HG02642 (cell line): Measurements from ENCODE around the gene ITGA7.

Experiments used
- ATAC-seq: cut with Tn5 transposase; IDR thresholded peaks from one replicate; pipeline ENCODE4 v1.9.1; 2021; ENCODE audit warnings: mild to moderate bottlenecking; ENCODE audit not compliant: unreplicated experiment, poor library complexity

Gene ITGA7

DNA sequence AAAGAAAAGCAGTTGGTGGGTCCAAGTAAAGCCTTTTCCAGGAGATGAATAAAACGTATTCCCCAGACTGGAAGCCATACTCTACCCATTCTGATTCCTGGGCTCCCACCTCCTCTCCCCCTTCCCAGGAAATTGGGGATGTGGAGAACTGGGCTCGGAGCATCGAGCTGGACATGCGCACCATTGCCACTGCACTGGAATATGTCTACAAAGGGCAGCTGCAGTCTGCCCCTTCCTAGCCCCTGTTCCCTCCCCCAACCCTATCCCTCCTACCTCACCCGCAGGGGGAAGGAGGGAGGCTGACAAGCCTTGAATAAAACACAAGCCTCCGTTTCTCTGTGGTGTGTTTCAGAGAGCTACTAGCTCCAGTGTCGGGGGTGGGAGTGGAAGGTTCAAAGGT, 11.7 kb upstream of the ITGA7 start:
- ATAC-seq = no peak

DNA sequence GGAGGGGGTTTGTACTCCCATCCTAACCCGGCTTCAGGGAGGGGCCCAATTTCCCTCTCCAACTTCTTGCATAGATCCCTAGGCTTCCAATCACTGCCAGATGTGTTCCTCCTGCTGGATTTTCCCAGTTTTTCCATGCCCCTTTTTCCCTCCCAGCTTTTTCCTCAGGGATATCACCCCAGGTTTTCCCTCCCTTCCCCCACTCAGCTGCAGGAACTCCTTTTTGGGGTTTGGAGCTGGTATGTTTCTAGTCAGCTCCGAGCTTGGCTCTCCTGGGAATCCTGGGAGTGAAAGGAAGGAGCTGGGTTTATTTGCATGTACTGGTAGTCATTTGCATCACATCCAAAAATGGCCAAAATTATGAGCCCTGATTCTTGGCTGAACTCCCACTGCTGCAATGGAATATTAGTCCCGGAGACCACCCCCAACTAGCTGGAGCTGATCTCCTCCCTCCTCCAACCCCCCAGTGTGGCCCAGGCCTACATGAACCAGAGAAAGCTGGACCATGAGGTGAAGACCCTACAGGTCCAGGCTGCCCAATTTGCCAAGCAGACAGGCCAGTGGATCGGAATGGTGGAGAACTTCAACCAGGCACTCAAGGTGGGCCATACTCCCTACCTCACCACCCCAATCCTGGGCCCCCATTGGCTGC, 11.0 kb upstream of the ITGA7 start:
- no peak for ATAC-seq

DNA sequence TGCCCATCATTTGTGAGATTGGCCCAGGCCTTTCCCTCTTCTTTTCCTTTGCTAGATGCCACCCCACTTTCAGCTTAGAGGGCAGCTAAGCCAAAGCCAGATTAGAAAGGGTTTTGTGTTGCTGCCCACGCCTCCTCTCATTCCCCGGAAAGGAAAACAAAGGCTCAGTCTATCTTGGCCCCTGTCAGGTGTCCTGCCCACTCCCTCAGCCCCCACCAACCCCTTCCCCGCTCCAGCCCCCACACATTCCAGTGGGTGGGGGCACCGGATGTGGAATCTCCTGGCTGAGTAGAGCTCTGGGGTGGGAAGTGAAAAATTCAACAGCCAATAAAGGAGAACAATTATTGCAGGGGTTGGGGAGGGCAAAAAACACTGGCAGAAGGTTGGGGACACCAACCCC, 10.3 kb upstream of the ITGA7 start:
- ATAC-seq = no peak

DNA sequence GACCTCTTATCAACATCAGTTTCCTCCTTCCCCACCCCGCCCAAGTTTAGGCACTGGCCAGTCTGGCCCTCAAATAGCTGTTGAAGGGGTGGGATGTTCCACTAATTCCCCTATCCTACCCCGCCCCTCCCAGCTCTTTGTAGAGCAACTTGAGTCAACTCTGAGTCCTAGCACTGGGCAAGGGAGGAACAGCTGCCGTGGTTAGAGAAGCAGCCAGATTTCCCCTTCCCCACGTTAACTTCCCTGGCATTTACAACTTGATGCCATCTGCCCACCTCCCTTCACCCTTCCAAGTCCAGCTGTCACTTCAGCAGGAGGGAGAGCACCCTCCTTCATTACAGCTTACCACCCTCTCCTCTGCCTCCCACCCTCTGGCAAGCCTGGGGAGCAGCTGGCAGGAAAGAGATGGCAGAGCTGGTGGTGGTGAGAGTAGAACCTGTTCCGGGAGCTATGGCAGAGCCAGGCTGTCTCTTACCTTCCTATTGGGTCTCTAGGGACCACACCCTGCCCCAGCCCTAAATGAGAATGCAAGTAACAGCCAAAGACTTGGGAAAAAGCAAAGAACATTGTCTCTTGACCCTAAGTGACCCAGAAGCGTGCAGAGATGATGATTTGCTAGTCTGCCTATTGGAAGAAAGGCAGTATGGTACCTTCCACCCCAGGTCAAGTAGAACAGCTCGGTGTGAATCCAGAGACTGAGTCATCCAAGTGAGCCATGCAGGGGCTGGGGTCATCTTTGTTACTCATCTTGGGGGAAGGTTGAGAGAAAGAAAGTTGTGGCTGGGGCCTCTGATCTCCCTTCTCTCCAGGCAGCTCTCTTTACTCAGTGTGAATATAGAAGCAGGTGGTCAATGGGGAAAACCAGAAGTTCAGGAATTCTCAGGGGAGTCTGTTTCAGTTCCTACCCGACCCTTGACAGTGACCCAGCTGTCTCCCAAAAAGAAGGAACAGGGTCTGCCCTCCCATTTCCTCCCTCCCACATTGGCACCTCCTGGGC, 9.6 kb upstream of the ITGA7 start:
- ATAC-seq = no peak

DNA sequence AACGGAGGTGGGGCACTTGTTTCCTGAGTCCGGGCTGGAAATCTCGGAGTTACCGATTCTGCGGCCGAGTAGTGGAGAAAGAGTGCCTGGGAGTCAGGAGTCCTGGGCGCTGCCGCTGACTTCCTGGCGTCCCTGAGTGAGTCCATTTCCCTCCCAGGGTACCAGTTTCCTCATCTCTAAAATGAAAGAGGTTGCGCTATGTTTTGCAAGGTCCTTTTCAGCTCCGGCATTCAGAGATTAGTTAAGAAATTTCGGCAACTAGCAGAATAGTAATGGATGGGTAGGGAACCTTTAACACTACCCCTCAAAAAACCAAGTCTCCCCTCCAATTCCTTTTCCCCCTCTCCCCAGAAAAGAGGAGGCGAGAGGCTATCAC, 8.9 kb upstream of the ITGA7 start:
- ATAC-seq = no peak

DNA sequence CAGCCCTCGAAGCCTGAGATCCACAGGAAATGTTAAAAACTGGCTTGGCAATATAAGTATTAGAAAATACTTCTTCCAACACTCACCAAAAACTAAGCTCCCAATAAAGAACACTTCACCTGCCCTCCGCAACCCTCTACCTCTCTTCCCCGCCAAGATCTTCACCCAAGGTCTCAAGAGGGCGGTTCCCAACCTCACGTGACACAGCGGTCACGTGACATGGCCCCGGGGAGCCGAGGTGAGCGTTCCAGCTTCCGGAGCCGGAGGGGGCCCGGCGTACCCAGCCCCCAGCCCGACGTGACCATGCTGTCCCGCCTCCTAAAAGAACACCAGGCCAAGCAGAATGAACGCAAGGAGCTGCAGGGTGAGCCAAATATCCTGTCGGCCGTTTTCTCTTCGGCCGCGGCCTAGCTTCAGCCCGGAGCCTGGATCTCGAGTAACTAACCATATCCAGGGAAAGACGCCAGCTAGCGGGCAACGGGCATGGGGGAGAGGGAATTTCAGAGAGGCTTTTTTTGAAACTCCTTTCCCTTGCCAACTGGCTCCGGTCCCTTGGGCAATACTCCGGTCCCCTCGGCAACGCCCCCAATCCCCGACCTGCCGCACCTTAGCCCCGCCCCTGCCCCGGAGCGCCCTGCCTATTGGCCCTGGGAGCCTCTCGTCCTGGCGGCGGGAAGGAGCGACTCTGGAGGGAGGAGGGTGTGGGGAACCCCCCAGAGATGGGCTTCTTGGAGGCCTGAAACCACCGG, 8.3 kb upstream of the ITGA7 start, which contains the start of gene BLOC1S1:
TSS of gene BLOC1S1 (plus strand) at position 214 of the 749 bp plus-strand sequence. CDS start at position 220, 6 bp downstream.
- peak; percentile 95 for ATAC-seq

DNA sequence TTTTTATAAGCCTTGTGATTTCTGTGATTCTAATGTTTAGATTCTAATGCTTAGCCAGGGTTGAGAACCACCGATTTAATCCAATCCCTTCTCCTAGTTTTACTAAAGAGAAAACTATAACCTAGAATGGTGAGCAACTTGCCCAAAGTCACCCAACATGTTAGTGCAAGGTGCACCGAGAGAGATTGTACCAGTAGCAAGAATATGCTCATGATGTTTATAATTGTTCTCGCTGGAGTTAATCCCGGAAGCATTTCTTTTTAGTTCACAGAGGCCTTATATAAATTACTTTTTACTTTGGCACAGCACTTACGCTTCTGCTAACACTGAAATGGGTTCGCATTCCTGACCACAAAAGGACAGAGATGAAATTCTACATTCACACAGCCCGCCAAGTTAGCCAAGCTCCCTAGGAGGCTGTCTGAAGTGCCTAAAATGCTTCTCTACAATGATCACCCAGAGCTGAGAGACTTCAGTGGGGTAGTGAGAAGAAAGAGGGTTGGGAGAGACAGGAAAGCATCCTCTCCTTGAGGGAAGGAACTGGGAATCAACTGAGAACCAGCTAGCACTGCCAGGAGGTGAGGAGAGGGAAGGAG, 7.6 kb upstream of the ITGA7 start:
- no peak for ATAC-seq

DNA sequence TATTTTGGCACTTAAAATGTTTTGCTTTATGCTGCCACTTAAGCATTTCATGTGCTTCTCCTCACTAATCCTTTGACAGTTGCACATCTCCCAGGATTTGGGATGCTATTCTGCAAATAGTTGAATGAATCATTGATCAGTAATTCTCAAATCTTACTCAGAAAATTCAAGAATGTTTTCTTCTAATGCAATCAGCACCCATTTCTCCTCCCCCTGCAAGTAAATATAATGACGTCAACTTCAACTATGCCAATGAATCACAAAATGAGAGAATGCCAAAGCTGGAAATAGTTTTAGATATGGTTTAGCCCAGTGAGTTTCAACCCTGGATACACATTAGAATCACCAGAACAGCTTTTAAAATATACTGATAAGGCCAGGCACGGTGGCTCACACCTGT, 6.0 kb upstream of the ITGA7 start:
- ATAC-seq = no peak

DNA sequence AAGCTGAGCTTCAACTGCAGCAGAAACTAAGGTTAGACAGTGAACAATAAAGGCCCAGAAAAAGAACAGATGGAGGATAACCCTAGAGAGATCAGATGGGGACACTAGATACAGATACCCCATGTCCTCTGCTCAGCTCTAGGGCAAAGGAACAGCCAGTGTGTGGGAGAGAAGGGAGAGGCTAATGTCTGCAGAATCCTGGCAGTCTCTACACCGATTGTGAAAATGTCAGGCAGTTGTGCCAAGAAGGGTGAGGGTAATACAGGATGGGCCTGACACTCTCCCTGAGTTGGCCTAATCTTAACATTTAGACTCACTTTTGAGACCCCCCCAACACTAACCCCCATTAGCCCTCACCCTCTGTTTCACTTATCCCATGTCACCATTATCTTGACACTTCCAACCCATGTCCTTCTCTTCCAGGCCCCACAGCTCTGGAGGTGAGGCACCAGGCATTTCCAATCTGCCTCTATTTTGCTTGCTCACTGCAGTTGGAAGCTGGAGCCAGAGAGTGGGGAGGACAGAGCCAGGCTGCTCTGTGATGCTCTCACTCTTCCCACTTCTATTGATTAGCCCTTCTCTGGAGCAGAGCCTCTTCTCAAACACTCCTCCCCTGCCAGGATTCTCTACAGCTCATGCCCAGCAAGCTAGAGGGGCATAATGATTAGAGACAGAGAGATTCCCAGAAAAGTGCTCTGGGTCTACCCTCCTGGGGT, 5.2 kb upstream of the ITGA7 start:
- ATAC-seq = no peak

DNA sequence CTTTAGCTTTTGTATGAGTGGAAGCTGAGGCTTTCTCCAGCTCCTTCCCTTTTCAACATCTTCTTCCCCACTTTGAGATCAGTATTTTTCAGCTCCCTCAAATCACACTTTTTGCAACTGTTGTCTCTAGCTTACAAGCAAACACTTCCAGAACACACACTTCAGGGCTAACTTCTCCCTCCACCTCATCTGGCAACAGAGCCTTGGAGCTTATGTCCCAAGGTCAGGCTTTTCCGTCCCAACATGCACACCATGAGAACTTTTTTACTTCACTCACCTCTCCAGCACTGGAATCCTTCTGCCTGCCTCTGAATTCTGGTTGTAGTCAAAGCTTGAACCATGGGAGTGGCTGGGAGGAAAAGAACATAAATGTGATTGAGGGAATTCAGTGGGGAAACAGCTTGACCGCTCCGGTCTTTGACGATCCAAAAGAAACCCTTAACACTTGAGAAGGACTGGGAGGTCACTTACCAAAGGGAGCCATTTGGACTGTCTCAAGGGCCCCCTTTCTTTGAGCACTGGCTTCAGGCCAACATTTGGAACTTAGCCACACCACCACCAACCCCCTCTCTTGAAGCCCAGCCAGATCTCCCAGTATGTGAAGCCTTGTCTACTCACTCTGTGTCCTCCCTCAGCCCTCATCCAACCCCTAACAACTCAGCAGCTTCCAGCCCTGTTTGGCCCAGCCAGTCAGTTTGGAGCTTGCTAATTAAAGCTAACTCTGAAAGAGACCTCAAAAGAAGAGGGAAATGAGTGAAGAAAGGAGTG, 4.3 kb upstream of the ITGA7 start:
- ATAC-seq = no peak

DNA sequence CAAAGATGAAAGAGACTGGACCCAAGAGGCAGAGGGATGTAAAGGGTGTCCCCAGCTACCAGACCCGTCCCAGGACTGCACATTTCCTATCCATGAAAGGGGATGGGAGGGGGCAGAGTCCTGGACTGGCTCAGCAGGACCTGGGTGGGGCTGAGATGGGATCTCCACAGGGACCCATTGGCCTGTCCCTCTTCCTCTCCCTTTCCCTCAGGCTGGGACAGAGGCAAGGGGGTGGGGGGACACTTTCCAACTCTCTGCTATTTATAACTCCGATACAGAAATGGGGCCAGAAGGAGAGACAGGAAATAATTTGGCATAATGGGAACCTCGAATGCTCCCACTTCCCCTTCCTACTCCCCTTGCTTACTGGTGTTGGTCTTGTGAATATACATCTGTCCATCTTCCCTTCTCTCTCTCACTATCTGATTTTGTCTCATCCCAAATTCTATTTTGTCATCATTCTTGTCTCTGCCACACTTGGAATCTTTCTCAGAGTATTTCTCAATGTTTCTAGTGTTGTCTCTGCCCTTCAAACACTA, 1.1 kb upstream of the ITGA7 start:
- no peak for ATAC-seq

DNA sequence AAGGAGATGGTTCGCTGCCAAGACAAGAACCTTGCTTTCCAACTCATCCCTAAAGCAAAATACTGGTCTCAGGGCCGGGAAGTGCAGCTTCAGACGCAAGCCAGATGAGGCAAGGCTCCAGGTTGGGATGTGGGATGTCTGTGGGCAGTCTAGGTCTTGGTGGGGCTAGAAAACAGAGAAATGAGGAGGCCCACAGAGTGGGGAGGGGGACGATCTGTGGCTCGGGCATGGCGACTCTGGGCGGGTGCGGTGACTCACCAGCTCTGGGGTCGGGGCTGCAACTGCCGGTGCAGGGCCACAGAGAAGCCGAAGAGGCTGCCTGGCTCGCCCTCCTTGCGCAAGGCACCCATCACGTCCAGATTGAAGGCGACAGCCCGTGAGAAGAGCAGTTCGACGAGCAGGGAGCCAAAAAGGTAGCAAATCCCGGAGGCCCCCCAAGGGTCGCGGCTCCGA, 459 bp downstream of the ITGA7 start:
- ATAC-seq = no peak

DNA sequence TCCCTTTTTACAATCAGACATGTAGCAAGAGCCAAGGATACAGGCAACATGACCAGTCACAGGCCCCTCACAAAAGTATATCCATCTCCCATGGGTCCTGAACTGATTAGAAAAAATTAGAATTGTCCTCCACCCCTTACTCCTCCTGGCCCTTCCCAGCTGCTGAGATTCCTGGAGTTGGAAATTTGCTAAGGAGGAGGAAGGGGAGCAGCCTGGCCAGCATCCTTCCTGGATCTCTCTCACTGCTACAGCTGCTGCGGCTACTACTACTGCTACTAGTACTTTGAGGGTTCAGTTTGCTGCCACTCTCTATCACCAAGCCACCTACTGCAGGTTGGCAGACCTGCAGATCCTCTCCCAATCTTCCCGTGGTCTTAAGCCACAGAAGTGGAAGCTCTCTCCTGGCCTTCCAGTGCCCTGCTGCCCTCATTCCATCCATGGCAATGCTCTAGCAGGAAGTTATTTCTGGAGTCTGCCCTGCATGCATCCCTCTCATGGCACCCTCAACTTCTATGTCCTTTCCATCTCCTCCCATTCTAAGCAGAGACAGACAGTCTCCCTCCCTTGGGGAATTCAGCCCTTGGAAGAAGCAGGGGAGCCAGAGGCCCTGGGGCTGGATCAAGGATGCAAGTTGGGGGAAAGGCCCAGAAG, 1.0 kb downstream of the ITGA7 start:
- ATAC-seq = no peak

DNA sequence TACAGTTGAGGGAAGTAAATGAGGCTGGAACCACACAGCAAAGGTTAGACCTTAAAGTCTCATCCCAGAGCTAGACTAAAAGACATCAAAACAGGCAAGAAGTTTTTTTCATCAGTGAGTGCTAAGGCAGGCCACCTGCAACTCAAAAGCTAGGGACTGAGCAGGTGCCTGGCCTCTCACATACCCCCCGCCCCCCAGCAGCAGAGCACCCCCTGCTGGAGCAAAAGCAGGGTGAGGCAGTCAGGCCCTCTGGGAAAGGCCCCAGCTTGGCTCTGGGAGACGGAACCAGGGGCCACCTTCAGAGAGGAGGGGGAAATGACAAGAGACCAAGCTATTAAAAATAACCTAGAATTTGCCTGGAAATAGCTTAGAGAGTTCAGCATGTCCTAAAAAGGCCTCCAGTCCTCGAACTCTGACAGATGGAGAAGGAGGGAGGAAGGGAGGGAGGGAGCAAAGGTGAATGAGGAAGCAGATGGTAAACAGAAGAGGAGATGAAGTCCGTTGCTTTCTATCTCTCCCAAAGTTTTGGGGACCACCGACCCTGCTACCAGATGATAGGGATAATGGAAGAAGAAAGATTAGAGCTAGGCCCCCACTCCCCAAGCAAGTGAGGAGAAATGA, 1.8 kb downstream of the ITGA7 start:
- ATAC-seq = no peak

DNA sequence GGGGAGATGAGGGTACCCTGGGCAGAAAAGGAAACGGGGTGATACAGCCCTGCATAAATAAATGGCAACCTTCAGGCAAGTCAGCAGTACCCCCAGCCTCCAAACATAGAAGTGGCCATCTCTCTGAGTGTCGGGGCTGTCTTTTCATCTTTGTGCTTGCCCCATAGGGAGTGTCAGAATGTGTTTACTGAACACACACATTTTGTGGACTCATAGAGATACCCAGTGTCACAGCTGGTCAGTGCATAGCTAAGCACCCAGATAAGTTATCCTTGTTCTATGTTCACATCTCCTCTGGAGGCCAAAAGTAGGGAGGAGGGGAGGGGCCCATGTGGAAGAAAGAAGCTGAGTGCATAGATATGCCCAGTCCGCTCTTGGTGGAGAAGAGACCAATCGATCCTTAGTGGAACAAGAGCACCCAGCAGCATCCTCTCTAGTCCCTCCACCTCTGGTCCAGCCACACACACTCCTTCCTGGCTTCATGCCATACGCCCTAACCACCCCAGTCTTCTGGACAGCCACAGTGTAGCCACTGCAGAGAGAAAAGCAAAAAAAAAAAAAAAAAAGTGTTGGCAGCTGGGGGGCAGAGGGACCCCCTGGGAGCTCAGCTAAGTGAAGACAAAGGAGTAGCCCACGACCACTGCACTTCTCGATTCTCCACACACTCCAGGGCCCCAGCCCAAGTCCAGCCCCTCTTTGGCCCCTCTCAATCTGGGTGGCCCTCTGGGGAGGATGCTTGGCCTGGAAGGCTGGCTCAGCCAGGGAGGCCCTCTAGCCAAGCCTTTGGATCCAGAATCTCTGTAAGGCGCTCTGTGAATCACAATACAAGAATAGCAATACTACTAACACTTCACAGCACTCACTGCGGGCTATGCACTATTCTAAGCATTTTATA, 2.6 kb downstream of the ITGA7 start:
- no peak for ATAC-seq

DNA sequence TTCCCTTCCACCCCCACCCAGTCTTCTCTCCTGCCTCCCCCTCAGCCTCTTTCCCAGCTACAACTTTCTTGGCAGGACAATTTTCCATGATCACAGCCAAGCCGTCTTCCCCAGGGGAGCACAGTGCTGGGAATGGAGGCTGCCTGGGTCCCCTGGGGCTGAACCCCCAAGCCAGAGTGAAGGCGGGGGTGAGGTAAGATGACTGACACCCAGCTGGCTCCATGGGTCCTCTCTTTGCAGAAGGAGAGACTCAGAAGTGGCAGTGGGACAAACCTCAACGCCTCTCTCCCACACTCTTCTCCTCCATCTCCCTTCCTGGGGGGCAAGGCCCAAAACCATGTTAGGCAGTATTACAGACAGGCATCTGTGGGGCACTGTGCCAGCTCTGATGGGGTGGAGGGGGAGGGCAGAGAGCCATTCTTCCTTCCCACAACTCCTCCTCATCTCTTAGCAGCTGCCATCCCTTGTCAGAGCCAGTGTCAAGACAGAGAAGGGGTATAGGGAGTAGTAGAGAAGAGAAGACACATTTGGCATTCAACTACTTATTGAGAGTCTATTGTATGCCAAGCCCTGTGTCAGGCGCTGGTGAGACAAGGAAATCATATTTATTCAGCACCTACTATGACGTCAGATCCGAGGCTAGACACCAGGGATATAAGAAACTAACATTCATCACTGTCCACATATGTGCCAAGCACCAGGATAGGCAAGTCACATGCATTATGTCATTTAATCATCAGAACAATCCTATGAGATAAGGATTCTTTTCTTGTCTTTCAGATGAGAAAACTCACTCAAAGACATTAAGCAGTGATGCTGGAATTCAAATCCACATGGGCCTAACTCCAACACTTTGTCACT, 3.6 kb downstream of the ITGA7 start:
- ATAC-seq = no peak
